WTC11 (cell line): ENCODE measurements around the gene CHMP1B. TPM values are rescaled to one million over a fixed set of nuclear protein-coding genes. Genes with fewer than 3 reads are reported as not detected.

ENCODE experiments used
- ATAC-seq: fragments of 200-7000 bp; cut with Tn5 transposase; 2 replicates; pipeline ENCODE4 v1.10.0; 2021; ENCODE audit warnings: mild to moderate bottlenecking, moderate library complexity
- CTCF ChIA-PET: fragments of 300-600 bp; sonication (Branson Sonifier 250); formaldehyde crosslinking; loops from one replicate; lab custom pipeline; 2021; ENCODE audit warnings: antibody characterized with exemption; lab: Charles Lee
- POLR2A ChIA-PET: fragments of 350-600 bp; sonication (Branson Sonifier 250); formaldehyde crosslinking; loops from one replicate; lab custom pipeline; 2021; ENCODE audit warnings: antibody characterized with exemption; lab: Charles Lee
- DNase-seq: peaks from one replicate; pipeline ENCODE4 v3.0.0; 2021; ENCODE audit warnings: low spot score
- H3K27ac Mint-ChIP-seq: 2 replicates; pipeline ENCODE4 v1.8.0; 2021; ENCODE audit warnings: mixed read lengths
- H3K27me3 Mint-ChIP-seq: 2 replicates; pipeline ENCODE4 v1.8.0; 2021; ENCODE audit warnings: low read depth, mild to moderate bottlenecking, moderate library complexity, mixed read lengths
- H3K36me3 Mint-ChIP-seq: 2 replicates; pipeline ENCODE4 v1.8.0; 2021; ENCODE audit warnings: mixed read lengths
- H3K4me1 Mint-ChIP-seq: 2 replicates; pipeline ENCODE4 v1.8.0; 2022; ENCODE audit warnings: mixed read lengths
- H3K4me3 Mint-ChIP-seq: 2 replicates; pipeline ENCODE4 v1.8.0; 2021; ENCODE audit warnings: mild to moderate bottlenecking, moderate library complexity, mixed read lengths
- H3K9me3 Mint-ChIP-seq: 2 replicates; pipeline ENCODE4 v1.8.0; 2021; ENCODE audit warnings: mixed read lengths
- AFF4 ChIP-seq: sonication (generic); formaldehyde crosslinking; IDR thresholded peaks from 2 replicates; pipeline ENCODE4 v1.8.1; 2023; ENCODE audit warnings: mild to moderate bottlenecking, missing genetic modification reagents, borderline replicate concordance
- AR ChIP-seq: fragments of 250-450 bp; sonication (Bioruptor Pico); IDR thresholded peaks from 2 replicates; pipeline ENCODE4 v1.9.0; 2021; ENCODE audit warnings: mild to moderate bottlenecking
- E2F4 ChIP-seq: sonication (generic); formaldehyde crosslinking; IDR thresholded peaks from 2 replicates; pipeline ENCODE4 v1.8.1; 2022; ENCODE audit warnings: low read depth, mild to moderate bottlenecking, moderate library complexity, missing genetic modification reagents, borderline replicate concordance
- E2F5 ChIP-seq: sonication (generic); formaldehyde crosslinking; IDR thresholded peaks from 2 replicates; pipeline ENCODE4 v1.8.1; 2022; ENCODE audit warnings: mild to moderate bottlenecking, moderate library complexity, missing genetic modification reagents
- EMX1 ChIP-seq: fragments of 250-450 bp; sonication (Bioruptor Pico); IDR thresholded peaks from 2 replicates; pipeline ENCODE4 v1.8.0; 2021; ENCODE audit warnings: mild to moderate bottlenecking
- ERG ChIP-seq: fragments of 250-450 bp; sonication (Bioruptor Pico); IDR thresholded peaks from 2 replicates; pipeline ENCODE4 v1.8.0; 2021; ENCODE audit warnings: mild to moderate bottlenecking
- FOXJ3 ChIP-seq: sonication (generic); formaldehyde crosslinking; IDR thresholded peaks from 2 replicates; pipeline ENCODE4 v1.9.0; 2021; ENCODE audit warnings: missing genetic modification reagents, mild to moderate bottlenecking, borderline replicate concordance
- IRF1 ChIP-seq: sonication (generic); formaldehyde crosslinking; IDR thresholded peaks from 2 replicates; pipeline ENCODE4 v1.8.0; 2023; ENCODE audit warnings: missing genetic modification reagents
- JUN ChIP-seq: sonication (generic); formaldehyde crosslinking; IDR thresholded peaks from 2 replicates; pipeline ENCODE4 v1.8.0; 2023; ENCODE audit warnings: mild to moderate bottlenecking, missing genetic modification reagents
- RELA ChIP-seq: sonication (generic); formaldehyde crosslinking; IDR thresholded peaks from 2 replicates; pipeline ENCODE4 v1.8.1; 2022; ENCODE audit warnings: missing genetic modification reagents, mild to moderate bottlenecking, borderline replicate concordance
- SMAD4 ChIP-seq: sonication (generic); formaldehyde crosslinking; IDR thresholded peaks from 2 replicates; pipeline ENCODE4 v1.8.0; 2022; ENCODE audit warnings: mild to moderate bottlenecking, missing genetic modification reagents
- TCF7 ChIP-seq: sonication (generic); formaldehyde crosslinking; IDR thresholded peaks from 2 replicates; pipeline ENCODE4 v1.8.0; 2022; ENCODE audit warnings: mild to moderate bottlenecking, low read depth, missing genetic modification reagents, moderate library complexity
- USF1 ChIP-seq: sonication (generic); formaldehyde crosslinking; IDR thresholded peaks from 2 replicates; pipeline ENCODE4 v1.8.0; 2022; ENCODE audit warnings: mild to moderate bottlenecking, missing genetic modification reagents
- ZNF219 ChIP-seq: sonication (generic); formaldehyde crosslinking; IDR thresholded peaks from 2 replicates; pipeline ENCODE4 v1.8.0; 2023; ENCODE audit warnings: missing genetic modification reagents, mild to moderate bottlenecking, borderline replicate concordance
- ZNF263 ChIP-seq: sonication (generic); formaldehyde crosslinking; IDR thresholded peaks from 2 replicates; pipeline ENCODE4 v1.8.1; 2022; ENCODE audit warnings: low read depth, mild to moderate bottlenecking, moderate library complexity, missing genetic modification reagents
- ZNF317 ChIP-seq: sonication (generic); formaldehyde crosslinking; IDR thresholded peaks from 2 replicates; pipeline ENCODE4 v1.8.1; 2023; ENCODE audit warnings: low read depth, mild to moderate bottlenecking, moderate library complexity, missing genetic modification reagents, borderline replicate concordance
- ZSCAN18 ChIP-seq: fragments of 250-450 bp; sonication (Bioruptor Pico); IDR thresholded peaks from 2 replicates; pipeline ENCODE4 v2.1.2; 2022; ENCODE audit warnings: mild to moderate bottlenecking, moderate library complexity
- total RNA-seq: library from RNA; stranded (reverse); gene quantifications from 3 replicates; pipeline ENCODE4 v1.2.3, GENCODE V29; 2021
- TF ChIP-seq, protein P1 (sequence below): sonication (generic); formaldehyde crosslinking; IDR thresholded peaks from 2 replicates; pipeline ENCODE4 v1.8.0; 2022; ENCODE audit warnings: mild to moderate bottlenecking, missing genetic modification reagents
- TF ChIP-seq, protein P2 (sequence below): fragments of 200-600 bp; IDR thresholded peaks from 2 replicates; pipeline ENCODE4 v1.8.0; 2022; ENCODE audit warnings: antibody characterized with exemption

The CHMP1B gene
- total RNA-seq, 1 experiment from 2014 or later = 37.2 TPM

DNA sequence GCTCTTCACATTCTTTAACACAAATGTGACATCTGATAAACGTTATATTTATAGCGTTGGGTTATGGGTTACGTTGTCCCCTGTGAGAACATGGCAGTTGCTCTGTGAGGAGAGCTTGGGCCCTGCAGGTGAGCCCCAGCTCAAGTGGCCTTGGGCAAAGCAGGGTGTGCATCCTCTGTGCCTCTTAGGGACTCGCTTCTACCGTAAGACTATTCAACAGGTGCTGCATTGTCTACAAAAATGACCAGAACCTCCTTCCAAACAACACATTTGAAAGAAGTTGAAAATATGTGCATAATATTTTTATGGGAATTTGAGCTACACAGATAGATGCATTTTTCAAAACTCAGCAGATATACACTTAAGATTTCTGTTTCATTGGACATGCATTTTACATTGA lies 16.4 kb upstream of the CHMP1B start (continued):
- no peak for TF ChIP-seq SMAD4 (CRISPR knock-in tag)
- TF ChIP-seq, protein P1, sequence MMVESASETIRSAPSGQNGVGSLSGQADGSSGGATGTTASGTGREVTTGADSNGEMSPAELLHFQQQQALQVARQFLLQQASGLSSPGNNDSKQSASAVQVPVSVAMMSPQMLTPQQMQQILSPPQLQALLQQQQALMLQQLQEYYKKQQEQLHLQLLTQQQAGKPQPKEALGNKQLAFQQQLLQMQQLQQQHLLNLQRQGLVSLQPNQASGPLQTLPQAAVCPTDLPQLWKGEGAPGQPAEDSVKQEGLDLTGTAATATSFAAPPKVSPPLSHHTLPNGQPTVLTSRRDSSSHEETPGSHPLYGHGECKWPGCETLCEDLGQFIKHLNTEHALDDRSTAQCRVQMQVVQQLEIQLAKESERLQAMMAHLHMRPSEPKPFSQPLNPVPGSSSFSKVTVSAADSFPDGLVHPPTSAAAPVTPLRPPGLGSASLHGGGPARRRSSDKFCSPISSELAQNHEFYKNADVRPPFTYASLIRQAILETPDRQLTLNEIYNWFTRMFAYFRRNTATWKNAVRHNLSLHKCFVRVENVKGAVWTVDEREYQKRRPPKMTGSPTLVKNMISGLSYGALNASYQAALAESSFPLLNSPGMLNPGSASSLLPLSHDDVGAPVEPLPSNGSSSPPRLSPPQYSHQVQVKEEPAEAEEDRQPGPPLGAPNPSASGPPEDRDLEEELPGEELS (CRISPR knock-in tag) = no peak
- no peak for TF ChIP-seq FOXJ3 (CRISPR knock-in tag)
- no peak for TF ChIP-seq ZNF263 (CRISPR knock-in tag)
- no peak for TF ChIP-seq ZSCAN18 (CRISPR knock-in tag)
- no peak for TF ChIP-seq TCF7 (CRISPR knock-in tag)
- no peak for TF ChIP-seq JUN (CRISPR knock-in tag)
- no peak for TF ChIP-seq AR (CRISPR knock-in tag)
- TF ChIP-seq AFF4 (CRISPR knock-in tag) = no peak
- no peak for TF ChIP-seq E2F5 (CRISPR knock-in tag)
- TF ChIP-seq E2F4 = no peak
- TF ChIP-seq ZNF219 (CRISPR knock-in tag) = no peak

- DNase-seq (no peak), ATAC-seq (no peak)
- no peaks in the 10 kb centered on the region for H3K27me3 Mint-ChIP-seq
- POLR2A ChIA-PET = interaction anchor here (0.5 to 1.9 kb wide), 4 partner anchors 9 to 156 kb away, joined by 3 to 5 read pairs (median 4); no protein-coding TSS in a partner anchor
- peak overlapping the region; percentile 36; the same call in 1 of the 2 replicates for H3K27ac Mint-ChIP-seq
- H3K4me1 Mint-ChIP-seq = peaks cover 7% of the 10 kb centered on the region
- CTCF ChIA-PET = interaction anchor here (0.6 to 2.7 kb wide), 10 partner anchors 8 to 200 kb away, joined by 3 to 10 read pairs (median 3); no protein-coding TSS in a partner anchor
- no peaks in the 10 kb centered on the region for H3K9me3 Mint-ChIP-seq
- H3K4me3 Mint-ChIP-seq = no peak overlapping the region
- no peaks in the 10 kb centered on the region for H3K36me3 Mint-ChIP-seq
- TF ChIP-seq EMX1 (CRISPR knock-in tag) = no peak
- no peak for TF ChIP-seq ZNF317 (CRISPR knock-in tag)
- no peak for TF ChIP-seq IRF1 (CRISPR knock-in tag)
- TF ChIP-seq RELA (CRISPR knock-in tag) = no peak
- TF ChIP-seq, protein P2, sequence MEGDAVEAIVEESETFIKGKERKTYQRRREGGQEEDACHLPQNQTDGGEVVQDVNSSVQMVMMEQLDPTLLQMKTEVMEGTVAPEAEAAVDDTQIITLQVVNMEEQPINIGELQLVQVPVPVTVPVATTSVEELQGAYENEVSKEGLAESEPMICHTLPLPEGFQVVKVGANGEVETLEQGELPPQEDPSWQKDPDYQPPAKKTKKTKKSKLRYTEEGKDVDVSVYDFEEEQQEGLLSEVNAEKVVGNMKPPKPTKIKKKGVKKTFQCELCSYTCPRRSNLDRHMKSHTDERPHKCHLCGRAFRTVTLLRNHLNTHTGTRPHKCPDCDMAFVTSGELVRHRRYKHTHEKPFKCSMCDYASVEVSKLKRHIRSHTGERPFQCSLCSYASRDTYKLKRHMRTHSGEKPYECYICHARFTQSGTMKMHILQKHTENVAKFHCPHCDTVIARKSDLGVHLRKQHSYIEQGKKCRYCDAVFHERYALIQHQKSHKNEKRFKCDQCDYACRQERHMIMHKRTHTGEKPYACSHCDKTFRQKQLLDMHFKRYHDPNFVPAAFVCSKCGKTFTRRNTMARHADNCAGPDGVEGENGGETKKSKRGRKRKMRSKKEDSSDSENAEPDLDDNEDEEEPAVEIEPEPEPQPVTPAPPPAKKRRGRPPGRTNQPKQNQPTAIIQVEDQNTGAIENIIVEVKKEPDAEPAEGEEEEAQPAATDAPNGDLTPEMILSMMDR = no peak
- TF ChIP-seq USF1 = no peak
- no peak for TF ChIP-seq ERG (CRISPR knock-in tag)
These were observed 11.7 kb upstream of the CHMP1B start for GRCh38 chr18:11839556-11839955.
